Stomach (tissue), 9 donors: ENCODE measurements around the gene PARD3. TPM values are rescaled to one million over a fixed set of nuclear protein-coding genes. Genes with fewer than 3 reads are reported as not detected.

Source experiments
- DNase-seq, 2 donors: peaks; one replicate each; pipeline versions ENCODE4 v3.0.0 to v3.0.0-alpha.2; 2013 to 2019
- H3K27ac ChIP-seq, 5 donors: fragments of 200-600 bp in 4 of 5; sonication (generic) in 4 of 5; one replicate each; pipeline ENCODE4 v1.5.1; 2013 to 2019; ENCODE audit warnings: mild to moderate bottlenecking in 1 of 5, moderate library complexity in 1 of 5
- H3K27me3 ChIP-seq, 3 donors: fragments of 200-600 bp; sonication (generic); one replicate each; pipeline ENCODE4 v1.5.1; 2017 to 2019; ENCODE audit warnings: mixed run types in 1 of 3
- H3K36me3 ChIP-seq, 4 donors: fragments of 200-600 bp; sonication (generic); 1 replicate in 3 of 4; 2 replicates in 1 of 4; pipeline ENCODE4 v1.5.1; 2016 to 2019
- H3K4me1 ChIP-seq, 4 donors: fragments of 200-600 bp; sonication (generic); one replicate each; pipeline ENCODE4 v1.5.1; 2016 to 2019
- H3K4me3 ChIP-seq, 4 donors: fragments of 200-600 bp; sonication (generic) in 3 of 4; one replicate each; pipeline ENCODE4 v1.5.1; 2016 to 2019; ENCODE audit warnings: mild to moderate bottlenecking in 1 of 4
- H3K9me3 ChIP-seq, 4 donors: fragments of 200-600 bp; sonication (generic); one replicate each; pipeline ENCODE4 v1.5.1; 2016 to 2019
- CTCF ChIP-seq, 7 experiments: fragments of 450-650 bp in 4 of 7; fragments of 200-600 bp in 3 of 7; sonication (generic) in 3 of 7; IDR thresholded peaks; one replicate each; pipeline ENCODE4 v1.5.1; 2016 to 2019; ENCODE audit warnings: antibody characterized with exemption in 7 of 7, control low read depth in 2 of 7, mild to moderate bottlenecking in 1 of 7
- EP300 ChIP-seq: sonication (generic); formaldehyde crosslinking; IDR thresholded peaks from one replicate; pipeline ENCODE4 v1.6.1; 2017; ENCODE audit warnings: antibody characterized with exemption
- POLR2A ChIP-seq, 4 donors: fragments of 450-650 bp; IDR thresholded peaks; one replicate each; pipeline ENCODE4 v1.6.1; 2016; ENCODE audit warnings: antibody characterized with exemption in 4 of 4, control low read depth in 2 of 4, mild to moderate bottlenecking in 1 of 4, moderate library complexity in 1 of 4
- POLR2AphosphoS5 ChIP-seq, 3 donors: sonication (generic); formaldehyde crosslinking; IDR thresholded peaks; one replicate each; pipeline ENCODE4 v1.6.1; 2016; ENCODE audit warnings: antibody characterized with exemption in 3 of 3
- WGBS, 5 donors: extraction: QIAGEN DNeasy Blood & Tissue Kit in 3 of 5; methylation state at CpG; one replicate each; pipeline versions ENCODE4 v1.1.5 to v1.1.7; 2013 to 2018; 5-methylcytosine and 5-hydroxymethylcytosine counted together
- intact Hi-C: fragments of 100-400 bp; cut with DNase I; formaldehyde crosslinking; loops from one replicate; pipeline ENCODE4 v1.15.1; 2023; ENCODE audit warnings: low total_unique reads
- polyA plus RNA-seq, 3 donors: library from polyadenylated mRNA; stranded (reverse); fragments of 200-250 nt; gene quantifications; one replicate each; pipeline ENCODE4 v1.2.3, GENCODE V29; 2013
- total RNA-seq, 5 donors: library from RNA; depleted of rRNA; stranded (reverse); fragments of >200 nt; gene quantifications; one replicate each; pipeline versions ENCODE4 v1.1.0 to v1.2.3, GENCODE V29; 2014 to 2016
- donor health status: healthy with polysubstance abuse.
- donor health status: Bipolar disorder and iron deficiency.
- donor health status: healthy.

The PARD3 gene
- total and polyA plus RNA-seq, 8 donors, result 13.7 to 118 (median 31.8) TPM

GRCh38 chr10:34169677-34170076, 645.4 kb downstream of the PARD3 start:
- Histone ChIP-seq H3K9me3 (no peaks in the 10 kb centered on the region), H3K27me3 (no peaks in the 10 kb centered on the region), H3K4me1 (peaks cover 0 to 14% (median 2%) of the 10 kb centered on the region in 4 donors), H3K4me3 (no peak overlapping the region), H3K36me3 (no peaks in the 10 kb centered on the region), H3K27ac (no peak overlapping the region)
- WGBS, 5 donors, result 76 to 97% (median 93%) methylated on average over 3 of the region's 3 CpGs
- TF ChIP-seq POLR2AphosphoS5 (IDR thresholded peaks at IDR 0.05) (no peak), EP300 (no peak), POLR2A (IDR thresholded peaks at IDR 0.05) (no peak), CTCF (IDR thresholded peaks at IDR 0.05) (no peak)
- intact Hi-C loops, result no loop called here
- DNase-seq, result no peak

- TF ChIP-seq POLR2A (IDR thresholded peaks at IDR 0.05) (no peak), CTCF (IDR thresholded peaks at IDR 0.05) (no peak), EP300 (no peak), POLR2AphosphoS5 (IDR thresholded peaks at IDR 0.05) (no peak)
- peaks cover 0 to 14% (median 2%) of the 10 kb centered on the region in 4 donors for H3K4me1 ChIP-seq
- intact Hi-C loops, result no loop called here
- H3K36me3 ChIP-seq, result no peaks in the 10 kb centered on the region
- 66 to 86% (median 69%) methylated on average over 3 of the region's 3 CpGs for WGBS, 5 donors
- no peak overlapping the region for H3K4me3 ChIP-seq
- H3K27me3 ChIP-seq, result no peaks in the 10 kb centered on the region
- H3K9me3 ChIP-seq, result no peaks in the 10 kb centered on the region
- no peak overlapping the region for H3K27ac ChIP-seq
- DNase-seq, result no peak
Observed at GRCh38 chr10:34169131-34169530, 646.0 kb downstream of the PARD3 start.

GRCh38 chr10:34168439-34168838, 646.7 kb downstream of the PARD3 start:
- H3K27me3 ChIP-seq, result no peaks in the 10 kb centered on the region
- H3K9me3 ChIP-seq, result no peaks in the 10 kb centered on the region
- no peak overlapping the region for H3K4me3 ChIP-seq
- no peaks in the 10 kb centered on the region for H3K36me3 ChIP-seq
- no peak overlapping the region for H3K27ac ChIP-seq
- no peak for TF ChIP-seq CTCF (IDR thresholded peaks at IDR 0.05)
- peak in 1 of 2 donors; percentile 46 for DNase-seq
- H3K4me1 ChIP-seq, result peaks cover 0 to 14% (median 2%) of the 10 kb centered on the region in 4 donors
- intact Hi-C loops, result no loop called here
- WGBS, 5 donors, result 74 to 93% (median 81%) methylated on average over 4 of the region's 4 CpGs

- no peaks in the 10 kb centered on the region for H3K27me3 ChIP-seq
- H3K9me3 ChIP-seq, result no peaks in the 10 kb centered on the region
- no peak for DNase-seq
- H3K4me1 ChIP-seq, result peaks cover 0 to 14% (median 2%) of the 10 kb centered on the region in 4 donors
- intact Hi-C loops, result no loop called here
- WGBS, 5 donors, result 79 to 97% (median 89%) methylated on average over 6 of the region's 6 CpGs
- TF ChIP-seq POLR2AphosphoS5 (IDR thresholded peaks at IDR 0.05), result no peak
- no peak for TF ChIP-seq EP300
- TF ChIP-seq CTCF (IDR thresholded peaks at IDR 0.05), result no peak
- TF ChIP-seq POLR2A (IDR thresholded peaks at IDR 0.05), result no peak
- no peak overlapping the region for H3K4me3 ChIP-seq
- no peak overlapping the region for H3K27ac ChIP-seq
- H3K36me3 ChIP-seq, result no peaks in the 10 kb centered on the region
Observed at GRCh38 chr10:34166823-34167222, 648.3 kb downstream of the PARD3 start.
